CD14-positive monocyte (primary cell): ENCODE results near the gene MMP27. TPM values are rescaled to one million over a fixed set of nuclear protein-coding genes. Genes with fewer than 3 reads are reported as not detected.

Experiments used
- DNase-seq, 3 donors: peaks; one replicate each; pipeline ENCODE4 v3.0.0-alpha.2; 2011 to 2022
- H2AFZ ChIP-seq: 2 replicates; pipeline ENCODE4 v1.6.0; 2012; ENCODE audit warnings: mild to moderate bottlenecking, low read depth, low read length, inconsistent platforms; ENCODE audit not compliant: insufficient read depth, poor library complexity, severe bottlenecking
- H3K27ac ChIP-seq, 2 donors: 1 replicate in 1 of 2; 2 replicates in 1 of 2; pipeline ENCODE4 v1.5.1; 2012 to 2013; ENCODE audit warnings: low read length in 2 of 2, control low read depth in 1 of 2, inconsistent platforms in 1 of 2, low read depth in 1 of 2, mild to moderate bottlenecking in 1 of 2
- H3K27me3 ChIP-seq, 2 donors: one replicate each; pipeline versions ENCODE4 v1.6.0 to v1.6.1; 2011 to 2013; ENCODE audit warnings: low read length in 2 of 2; ENCODE audit not compliant: control insufficient read depth in 2 of 2, insufficient read depth in 2 of 2
- H3K36me3 ChIP-seq, 2 donors: replicated peaks in 1 of 2; 1 replicate in 1 of 2; 2 replicates in 1 of 2; pipeline versions ENCODE4 v1.5.1 to v1.6.1; 2012 to 2013; ENCODE audit warnings: low read length in 2 of 2, control low read depth in 1 of 2, inconsistent platforms in 1 of 2, mild to moderate bottlenecking in 1 of 2; ENCODE audit not compliant: insufficient read depth in 2 of 2, control insufficient read depth in 1 of 2
- H3K4me1 ChIP-seq, 2 donors: 1 replicate in 1 of 2; 2 replicates in 1 of 2; pipeline versions ENCODE4 v1.5.1 to v1.6.1; 2012 to 2013; ENCODE audit warnings: low read length in 2 of 2, control low read depth in 1 of 2, inconsistent platforms in 1 of 2, mild to moderate bottlenecking in 1 of 2, moderate library complexity in 1 of 2; ENCODE audit not compliant: insufficient read depth in 2 of 2, control insufficient read depth in 1 of 2
- H3K4me2 ChIP-seq: replicated peaks from 2 replicates; pipeline ENCODE3; 2012; ENCODE audit warnings: low read length, moderate library complexity, mild to moderate bottlenecking; ENCODE audit not compliant: poor library complexity, severe bottlenecking; ENCODE audit errors: extremely low read depth
- H3K4me3 ChIP-seq, 3 experiments: fragments of 200-600 bp in 1 of 3; sonication (generic) in 1 of 3; replicated peaks in 1 of 3; 1 replicate in 2 of 3; 2 replicates in 1 of 3; pipeline ENCODE4 v1.5.1; 2011 to 2013; ENCODE audit warnings: low read length in 3 of 3, mild to moderate bottlenecking in 3 of 3, control low read depth in 2 of 3, low read depth in 2 of 3, inconsistent platforms in 1 of 3, moderate library complexity in 1 of 3
- H3K79me2 ChIP-seq: 2 replicates; pipeline ENCODE4 v1.6.0; 2012; ENCODE audit warnings: mild to moderate bottlenecking, control low read depth, inconsistent platforms, low read length, moderate library complexity; ENCODE audit not compliant: insufficient read depth
- H3K9ac ChIP-seq: 2 replicates; pipeline ENCODE4 v1.6.0; 2017; ENCODE audit warnings: low read length, mild to moderate bottlenecking; ENCODE audit not compliant: insufficient read depth, poor library complexity, severe bottlenecking
- H3K9me3 ChIP-seq, 2 donors: replicated peaks in 1 of 2; 1 replicate in 1 of 2; 2 replicates in 1 of 2; pipeline versions ENCODE4 v1.5.1 to v1.6.1; 2012 to 2013; ENCODE audit warnings: low read length in 2 of 2, control low read depth in 1 of 2; ENCODE audit not compliant: control insufficient read depth in 1 of 2, insufficient read depth in 1 of 2
- H4K20me1 ChIP-seq: 2 replicates; pipeline ENCODE4 v1.6.0; 2012; ENCODE audit warnings: mild to moderate bottlenecking, low read length, control low read depth, moderate library complexity; ENCODE audit not compliant: insufficient read depth
- H3K27ac Mint-ChIP-seq, 7 donors: one replicate each; pipeline ENCODE4 v1.8.0; 2020; ENCODE audit warnings: mild to moderate bottlenecking in 7 of 7, mixed read lengths in 7 of 7, moderate library complexity in 6 of 7, inconsistent platforms in 2 of 7
- H3K27me3 Mint-ChIP-seq, 3 donors: one replicate each; pipeline ENCODE4 v1.8.0; 2021 to 2022; ENCODE audit warnings: low read depth in 3 of 3, mild to moderate bottlenecking in 3 of 3, mixed read lengths in 3 of 3, moderate library complexity in 3 of 3, inconsistent platforms in 1 of 3
- H3K36me3 Mint-ChIP-seq, 2 donors: one replicate each; pipeline ENCODE4 v1.8.0; 2020; ENCODE audit warnings: mixed read lengths in 2 of 2, inconsistent platforms in 1 of 2, mild to moderate bottlenecking in 1 of 2
- H3K4me1 Mint-ChIP-seq: one replicate; pipeline ENCODE4 v1.8.0; 2020; ENCODE audit warnings: mild to moderate bottlenecking, mixed read lengths
- H3K4me3 Mint-ChIP-seq, 2 donors: one replicate each; pipeline ENCODE4 v1.8.0; 2020; ENCODE audit warnings: mild to moderate bottlenecking in 2 of 2, mixed read lengths in 2 of 2, moderate library complexity in 1 of 2
- H3K9me3 Mint-ChIP-seq, 7 donors: one replicate each; pipeline ENCODE4 v1.8.0; 2020 to 2022; ENCODE audit warnings: mixed read lengths in 7 of 7, mild to moderate bottlenecking in 6 of 7, moderate library complexity in 6 of 7, inconsistent platforms in 2 of 7
- WGBS: methylation state at CpG from one replicate; pipeline ENCODE4 v1.1.5; 2013; ENCODE audit warnings: missing lambda C conversion rate; ENCODE audit not compliant: insufficient coverage; 5-methylcytosine and 5-hydroxymethylcytosine counted together
- intact Hi-C, 2 donors: fragments of 100-400 bp; cut with micrococcal nuclease; formaldehyde crosslinking; loops; one replicate each; pipeline versions ENCODE4 v1.15.0 to v1.15.1; 2023
- polyA plus RNA-seq, 3 donors: library from polyadenylated mRNA; depleted of rRNA in 1 of 3; unstranded in 2 of 3; stranded (reverse) in 1 of 3; fragments of 300-500 nt in 2 of 3; fragments of >200 nt in 1 of 3; fragmentation: Illumina TruSeq in 2 of 3; gene quantifications; 1 replicate in 2 of 3; 2 replicates in 1 of 3; pipeline ENCODE4 v1.2.3, GENCODE V29; 2012 to 2021
- TF ChIP-seq, protein P1 (sequence below): fragments of 200-600 bp; IDR thresholded peaks from one replicate; pipeline ENCODE4 v1.8.0; 2022; ENCODE audit warnings: antibody characterized with exemption, mild to moderate bottlenecking

Gene MMP27
- polyA plus RNA-seq, 3 donors = not detected

DNA sequence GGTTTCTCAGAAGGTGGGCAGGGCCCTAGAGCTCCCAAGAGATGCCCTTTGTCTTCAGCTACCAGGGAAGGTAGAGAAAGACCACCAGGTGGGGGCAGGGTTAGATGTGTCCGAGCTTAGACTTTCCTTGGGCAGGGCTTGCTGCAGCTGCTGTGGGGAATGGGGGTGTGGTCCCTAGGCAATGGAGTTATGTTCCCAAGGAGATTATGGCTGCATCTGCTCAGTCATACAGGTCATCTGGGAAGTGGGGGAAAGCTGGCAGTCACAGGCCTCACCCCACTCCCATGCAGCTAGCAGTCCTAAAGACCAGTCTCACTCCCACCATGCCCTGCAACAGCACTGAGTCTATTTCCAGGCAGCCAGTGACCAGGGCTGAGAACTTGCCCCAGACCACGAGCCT, 29.5 kb downstream of the MMP27 start:
- intact Hi-C loops = no loop called here
- no peaks in the 10 kb centered on the region for H3K36me3 ChIP-seq
- H3K4me1 Mint-ChIP-seq = peaks cover 8% of the 10 kb centered on the region
- H3K9me3 ChIP-seq = no peaks in the 10 kb centered on the region
- TF ChIP-seq, protein P1, sequence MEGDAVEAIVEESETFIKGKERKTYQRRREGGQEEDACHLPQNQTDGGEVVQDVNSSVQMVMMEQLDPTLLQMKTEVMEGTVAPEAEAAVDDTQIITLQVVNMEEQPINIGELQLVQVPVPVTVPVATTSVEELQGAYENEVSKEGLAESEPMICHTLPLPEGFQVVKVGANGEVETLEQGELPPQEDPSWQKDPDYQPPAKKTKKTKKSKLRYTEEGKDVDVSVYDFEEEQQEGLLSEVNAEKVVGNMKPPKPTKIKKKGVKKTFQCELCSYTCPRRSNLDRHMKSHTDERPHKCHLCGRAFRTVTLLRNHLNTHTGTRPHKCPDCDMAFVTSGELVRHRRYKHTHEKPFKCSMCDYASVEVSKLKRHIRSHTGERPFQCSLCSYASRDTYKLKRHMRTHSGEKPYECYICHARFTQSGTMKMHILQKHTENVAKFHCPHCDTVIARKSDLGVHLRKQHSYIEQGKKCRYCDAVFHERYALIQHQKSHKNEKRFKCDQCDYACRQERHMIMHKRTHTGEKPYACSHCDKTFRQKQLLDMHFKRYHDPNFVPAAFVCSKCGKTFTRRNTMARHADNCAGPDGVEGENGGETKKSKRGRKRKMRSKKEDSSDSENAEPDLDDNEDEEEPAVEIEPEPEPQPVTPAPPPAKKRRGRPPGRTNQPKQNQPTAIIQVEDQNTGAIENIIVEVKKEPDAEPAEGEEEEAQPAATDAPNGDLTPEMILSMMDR = no peak
- H3K4me2 ChIP-seq = no peak overlapping the region
- H3K79me2 ChIP-seq = no peaks in the 10 kb centered on the region
- peaks cover 7 to 21% of the 10 kb centered on the region in 2 donors for H3K4me1 ChIP-seq
- H3K36me3 Mint-ChIP-seq = no peaks in the 10 kb centered on the region
- no peak overlapping the region for H3K9ac ChIP-seq
- no peak for DNase-seq
- H2AFZ ChIP-seq = no peak overlapping the region
- H3K27ac Mint-ChIP-seq = no peak overlapping the region
- H3K27me3 Mint-ChIP-seq = peaks cover 0 to 3% (median 2%) of the 10 kb centered on the region in 3 donors
- no peaks in the 10 kb centered on the region for H3K27me3 ChIP-seq
- H3K4me3 ChIP-seq = no peak overlapping the region
- H3K27ac ChIP-seq = no peak overlapping the region
- WGBS = 95% methylated on average over 2 of the region's 2 CpGs
- peaks cover 0 to 4% (median 0%) of the 10 kb centered on the region in 7 donors for H3K9me3 Mint-ChIP-seq
- H3K4me3 Mint-ChIP-seq = no peak overlapping the region
- no peaks in the 10 kb centered on the region for H4K20me1 ChIP-seq

DNA sequence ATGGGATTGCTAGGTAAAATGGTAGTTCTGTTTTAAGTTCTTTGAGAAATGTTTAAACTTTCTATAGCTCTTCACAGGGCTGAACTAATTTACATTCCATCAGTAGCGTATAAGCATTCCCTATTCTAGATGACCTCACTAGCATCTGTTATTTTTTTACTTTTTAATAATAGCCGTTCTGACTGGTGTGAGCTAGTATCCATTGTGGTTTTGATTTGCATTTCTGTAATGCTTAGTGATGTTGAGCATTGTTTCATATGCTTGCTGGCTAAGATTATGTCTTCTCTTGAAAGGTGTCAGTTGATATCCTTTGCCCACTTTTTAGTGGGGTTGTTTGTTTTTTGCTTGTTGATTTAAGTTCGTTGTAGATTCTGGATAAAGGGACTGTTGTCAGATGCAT, 35.9 kb downstream of the MMP27 start:
- Histone ChIP-seq H3K4me1 (no peaks in the 10 kb centered on the region), H3K27me3 (no peaks in the 10 kb centered on the region), H3K9ac (no peak overlapping the region), H3K27ac (no peak overlapping the region), H3K9me3 (no peaks in the 10 kb centered on the region), H2AFZ (no peak overlapping the region), H3K4me3 (no peak overlapping the region), H3K79me2 (no peaks in the 10 kb centered on the region), H3K36me3 (no peaks in the 10 kb centered on the region), H3K4me2 (no peak overlapping the region), H4K20me1 (no peaks in the 10 kb centered on the region)
- WGBS = 100% methylated on average over 1 of the region's 3 CpGs
- H3K27ac Mint-ChIP-seq = no peak overlapping the region
- no peaks in the 10 kb centered on the region for H3K36me3 Mint-ChIP-seq
- no peak for DNase-seq
- no peaks in the 10 kb centered on the region for H3K4me1 Mint-ChIP-seq
- H3K27me3 Mint-ChIP-seq = peaks cover 0 to 3% (median 0%) of the 10 kb centered on the region in 3 donors
- no peak overlapping the region for H3K4me3 Mint-ChIP-seq
- TF ChIP-seq, protein P1 = no peak
- peaks cover 0 to 3% (median 0%) of the 10 kb centered on the region in 7 donors for H3K9me3 Mint-ChIP-seq
- intact Hi-C loops = no loop called here
